Peyer's patch (tissue), 4 donors: Measurements from ENCODE around the gene ATRIP. TPM values are rescaled to one million over a fixed set of nuclear protein-coding genes. Genes with fewer than 3 reads are reported as not detected.

Experiments used
- DNase-seq, 3 donors: peaks; one replicate each; pipeline ENCODE4 v3.0.0-alpha.2; 2017 to 2019
- H3K27ac ChIP-seq, 4 donors: fragments of 200-600 bp; sonication (generic); one replicate each; pipeline ENCODE4 v1.5.1; 2016 to 2019
- H3K27me3 ChIP-seq, 2 donors: fragments of 200-600 bp; sonication (generic); one replicate each; pipeline ENCODE4 v1.5.1; 2019
- H3K36me3 ChIP-seq, 3 donors: fragments of 200-600 bp; sonication (generic); one replicate each; pipeline ENCODE4 v1.5.1; 2016 to 2019
- H3K4me1 ChIP-seq, 4 donors: fragments of 200-600 bp; sonication (generic); one replicate each; pipeline ENCODE4 v1.5.1; 2016 to 2019
- H3K4me3 ChIP-seq, 4 donors: fragments of 200-600 bp; sonication (generic); 1 replicate in 3 of 4; 2 replicates in 1 of 4; pipeline ENCODE4 v1.5.1; 2016 to 2019; ENCODE audit warnings: mild to moderate bottlenecking in 1 of 4
- H3K9me3 ChIP-seq, 4 donors: fragments of 200-600 bp; sonication (generic); one replicate each; pipeline ENCODE4 v1.5.1; 2016 to 2019; ENCODE audit warnings: mild to moderate bottlenecking in 1 of 4
- POLR2A ChIP-seq, 2 donors: fragments of 450-650 bp; IDR thresholded peaks; one replicate each; pipeline ENCODE4 v1.5.1; 2017; ENCODE audit warnings: antibody characterized with exemption in 2 of 2, mild to moderate bottlenecking in 2 of 2, moderate library complexity in 2 of 2
- total RNA-seq, 4 donors: library from RNA; depleted of rRNA; stranded (reverse); fragments of >200 nt; gene quantifications; one replicate each; pipeline ENCODE4 v1.1.0, GENCODE V29; 2016
- TF ChIP-seq, protein P1 (sequence below), 6 experiments: fragments of 450-650 bp in 4 of 6; fragments of 200-600 bp in 2 of 6; sonication (generic) in 1 of 6; IDR thresholded peaks; one replicate each; pipeline ENCODE4 v1.5.1; 2017 to 2019; ENCODE audit warnings: antibody characterized with exemption in 6 of 6, mild to moderate bottlenecking in 3 of 6, moderate library complexity in 1 of 6

ATRIP gene
- total RNA-seq, 4 donors from 2014 or later: 2.6 to 13.2 (median 6.0) TPM

DNA sequence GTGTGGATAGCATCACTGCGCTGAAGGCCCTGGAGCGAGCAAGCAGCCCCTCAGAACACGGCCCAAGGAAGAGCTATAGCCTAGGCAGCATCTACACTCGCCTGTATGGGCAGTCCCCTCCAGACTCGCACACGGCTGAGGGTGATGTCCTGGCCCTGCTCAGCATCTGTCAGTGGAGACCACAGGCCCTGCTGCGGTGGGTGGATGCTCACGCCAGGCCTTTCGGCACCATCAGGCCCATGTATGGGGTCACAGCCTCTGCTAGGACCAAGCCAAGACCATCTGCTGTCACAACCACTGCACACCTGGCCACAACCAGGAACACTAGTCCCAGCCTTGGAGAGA is 20.5 kb downstream of the ATRIP start:
- no peak for DNase-seq
- no peaks in the 10 kb centered on the region for H3K9me3 ChIP-seq
- TF ChIP-seq, protein P1, sequence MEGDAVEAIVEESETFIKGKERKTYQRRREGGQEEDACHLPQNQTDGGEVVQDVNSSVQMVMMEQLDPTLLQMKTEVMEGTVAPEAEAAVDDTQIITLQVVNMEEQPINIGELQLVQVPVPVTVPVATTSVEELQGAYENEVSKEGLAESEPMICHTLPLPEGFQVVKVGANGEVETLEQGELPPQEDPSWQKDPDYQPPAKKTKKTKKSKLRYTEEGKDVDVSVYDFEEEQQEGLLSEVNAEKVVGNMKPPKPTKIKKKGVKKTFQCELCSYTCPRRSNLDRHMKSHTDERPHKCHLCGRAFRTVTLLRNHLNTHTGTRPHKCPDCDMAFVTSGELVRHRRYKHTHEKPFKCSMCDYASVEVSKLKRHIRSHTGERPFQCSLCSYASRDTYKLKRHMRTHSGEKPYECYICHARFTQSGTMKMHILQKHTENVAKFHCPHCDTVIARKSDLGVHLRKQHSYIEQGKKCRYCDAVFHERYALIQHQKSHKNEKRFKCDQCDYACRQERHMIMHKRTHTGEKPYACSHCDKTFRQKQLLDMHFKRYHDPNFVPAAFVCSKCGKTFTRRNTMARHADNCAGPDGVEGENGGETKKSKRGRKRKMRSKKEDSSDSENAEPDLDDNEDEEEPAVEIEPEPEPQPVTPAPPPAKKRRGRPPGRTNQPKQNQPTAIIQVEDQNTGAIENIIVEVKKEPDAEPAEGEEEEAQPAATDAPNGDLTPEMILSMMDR (IDR thresholded peaks at IDR 0.05): no peak
- no peak for TF ChIP-seq POLR2A (IDR thresholded peaks at IDR 0.05)
- H3K27ac ChIP-seq: peak overlapping the region; percentile 93 to 100 (median 97)
- H3K27me3 ChIP-seq: no peaks in the 10 kb centered on the region
- H3K4me1 ChIP-seq: peaks cover 0 to 64% (median 36%) of the 10 kb centered on the region in 4 donors
- peaks cover 0 to 23% (median 0%) of the 10 kb centered on the region in 3 donors for H3K36me3 ChIP-seq
- H3K4me3 ChIP-seq: peak overlapping the region; percentile 46 to 71 (median 65)

DNA sequence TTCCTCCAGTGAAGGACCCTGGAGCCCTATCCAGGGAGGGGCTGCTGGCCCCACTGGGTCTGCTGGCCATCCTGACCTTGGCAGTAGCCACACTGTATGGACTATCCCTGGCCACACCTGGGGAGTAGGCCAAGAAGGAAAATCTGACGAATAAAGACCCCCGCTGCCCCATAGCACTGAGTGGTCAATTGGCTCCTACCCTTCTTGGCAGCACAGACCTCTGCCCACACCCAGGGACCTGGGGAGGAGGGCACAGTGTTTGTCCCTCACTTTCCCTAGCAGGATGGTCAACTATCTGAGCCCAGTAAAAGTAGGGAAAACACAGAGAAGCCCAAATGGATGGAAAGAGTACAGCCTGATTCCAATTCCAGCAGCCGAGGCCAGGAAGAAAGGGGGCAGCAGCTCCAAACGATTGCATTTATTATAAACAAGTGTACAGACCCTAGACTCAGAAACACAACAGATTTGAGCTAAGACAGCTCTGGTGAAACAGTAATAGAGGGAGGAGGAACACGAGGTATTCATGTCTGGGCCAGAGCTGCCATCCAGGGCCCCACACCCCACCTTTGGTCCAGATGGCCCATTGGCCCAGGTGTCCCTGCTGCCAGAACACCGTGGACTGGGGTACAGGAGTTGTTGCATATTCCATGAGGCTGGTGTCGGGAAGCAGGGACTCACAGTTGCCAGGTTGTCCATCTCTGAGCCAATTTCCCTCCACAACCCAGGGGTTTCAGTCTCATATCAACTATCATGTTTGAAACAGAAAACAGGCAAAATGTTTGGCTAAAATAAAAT is 21.1 kb downstream of the ATRIP start:
- H3K27me3 ChIP-seq: no peaks in the 10 kb centered on the region
- H3K9me3 ChIP-seq: no peaks in the 10 kb centered on the region
- TF ChIP-seq POLR2A (IDR thresholded peaks at IDR 0.05): no peak
- TF ChIP-seq, protein P1 (IDR thresholded peaks at IDR 0.05): no peak
- peaks cover 0 to 67% (median 37%) of the 10 kb centered on the region in 4 donors for H3K4me1 ChIP-seq
- DNase-seq: no peak
- H3K36me3 ChIP-seq: peaks cover 0 to 23% (median 0%) of the 10 kb centered on the region in 3 donors
- peak overlapping the region in 3 of 4 donors; percentile 61 to 71 (median 69) for H3K4me3 ChIP-seq
- peak overlapping the region; percentile 93 to 100 (median 97) for H3K27ac ChIP-seq

DNA sequence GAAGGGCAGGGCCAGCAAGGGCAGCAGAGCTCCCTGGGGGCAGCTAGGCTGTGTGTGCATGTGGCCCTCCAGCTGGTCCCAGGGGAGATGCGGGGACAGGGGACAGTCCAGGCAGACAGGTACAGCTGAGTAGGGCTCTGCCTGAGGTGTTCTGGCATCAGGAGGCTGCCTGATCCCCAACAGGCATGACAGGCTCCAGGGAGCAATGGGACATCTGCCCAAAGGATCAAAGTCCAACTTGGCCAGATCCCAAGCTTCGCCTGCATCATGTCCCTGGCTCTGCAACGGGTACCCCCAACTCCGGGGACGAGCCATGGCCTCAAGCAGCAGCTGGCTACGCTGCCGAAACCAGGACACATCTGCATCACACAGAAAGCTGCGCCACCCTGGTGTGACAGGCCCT is 21.8 kb downstream of the ATRIP start:
- no peaks in the 10 kb centered on the region for H3K27me3 ChIP-seq
- H3K27ac ChIP-seq: peak overlapping the region; percentile 93 to 100 (median 97)
- peaks cover 0 to 70% (median 40%) of the 10 kb centered on the region in 4 donors for H3K4me1 ChIP-seq
- peak in 1 of 2 donors; percentile 32 for TF ChIP-seq POLR2A (IDR thresholded peaks at IDR 0.05)
- TF ChIP-seq, protein P1 (IDR thresholded peaks at IDR 0.05): no peak
- no peaks in the 10 kb centered on the region for H3K9me3 ChIP-seq
- peaks cover 0 to 23% (median 0%) of the 10 kb centered on the region in 3 donors for H3K36me3 ChIP-seq
- DNase-seq: peak in 2 of 3 donors; percentile 79 to 83
- H3K4me3 ChIP-seq: no peak overlapping the region

DNA sequence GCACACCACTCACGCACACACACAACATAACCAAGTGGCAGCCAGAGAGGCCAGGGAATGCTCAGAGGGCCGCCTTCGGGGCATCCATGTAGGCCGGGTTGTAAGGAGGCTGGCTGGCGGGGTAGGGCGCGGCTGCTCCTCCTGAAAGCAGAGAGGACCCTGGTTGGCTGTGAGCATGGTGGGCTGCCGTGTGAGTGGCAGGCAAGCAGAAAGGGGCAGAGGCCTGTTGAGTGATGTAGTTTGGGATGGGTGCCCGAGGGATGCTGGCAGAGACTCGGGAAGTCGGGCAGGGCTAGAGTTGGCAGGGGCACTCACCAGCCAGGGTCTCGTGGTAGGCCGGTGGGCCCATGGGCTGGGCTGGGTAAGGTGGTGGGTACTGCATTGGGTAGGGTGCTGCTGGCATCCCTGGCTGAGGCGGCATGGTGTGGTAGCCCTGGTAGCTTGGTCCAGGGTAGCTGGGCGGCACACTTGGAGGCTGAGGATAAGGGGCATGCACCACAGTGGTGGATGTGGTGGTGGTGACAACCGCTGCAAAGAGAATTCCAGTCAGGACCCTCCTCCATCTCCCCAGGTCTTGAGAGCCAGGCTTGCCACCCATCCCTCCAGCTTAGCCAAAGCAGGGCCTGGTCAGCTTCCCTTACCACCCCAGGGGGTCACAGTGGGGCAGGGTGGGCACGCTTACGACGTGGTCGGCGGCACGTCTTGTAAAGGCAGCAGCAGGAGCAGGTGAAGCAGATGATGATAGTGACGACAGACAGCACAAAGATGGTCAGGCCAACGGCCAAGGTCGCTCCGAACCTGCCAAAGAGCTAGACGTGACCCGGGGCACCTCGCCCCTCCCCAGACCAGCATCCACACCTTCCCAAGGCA is 22.7 kb downstream of the ATRIP start:
- Histone ChIP-seq H3K4me1 (peaks cover 0 to 70% (median 43%) of the 10 kb centered on the region in 4 donors), H3K36me3 (peaks cover 0 to 23% (median 0%) of the 10 kb centered on the region in 3 donors), H3K9me3 (no peaks in the 10 kb centered on the region), H3K4me3 (no peak overlapping the region), H3K27ac (peak overlapping the region in 1 of 4 donors; percentile 100), H3K27me3 (no peaks in the 10 kb centered on the region)
- DNase-seq: peak in 1 of 3 donors; percentile 37
- no peak for TF ChIP-seq POLR2A (IDR thresholded peaks at IDR 0.05)
- TF ChIP-seq, protein P1 (IDR thresholded peaks at IDR 0.05): no peak

DNA sequence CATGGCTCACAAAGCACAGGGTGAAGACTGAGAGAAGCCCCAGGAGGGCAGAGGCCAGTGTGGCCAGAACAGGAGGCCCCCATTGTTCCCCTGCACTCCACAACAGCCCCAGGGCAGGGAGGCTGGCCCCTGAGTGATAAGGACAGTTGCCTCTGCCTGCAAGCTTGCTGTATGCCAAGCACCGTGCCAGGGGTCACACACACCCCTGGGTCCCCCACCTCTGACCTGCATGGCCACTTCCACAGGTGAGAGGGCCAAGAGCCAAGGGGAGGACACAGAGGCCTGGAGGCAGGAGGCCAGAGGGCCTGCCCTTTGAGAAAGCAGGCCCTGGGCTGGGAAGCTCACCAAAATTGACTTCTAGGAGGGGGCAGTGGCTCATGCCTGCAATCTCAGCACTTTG is 23.7 kb downstream of the ATRIP start:
- Histone ChIP-seq H3K4me3 (no peak overlapping the region), H3K36me3 (peaks cover 0 to 23% (median 0%) of the 10 kb centered on the region in 3 donors), H3K27ac (peak overlapping the region in 2 of 4 donors; percentile 12 to 28), H3K4me1 (peaks cover 0 to 64% (median 43%) of the 10 kb centered on the region in 4 donors), H3K9me3 (no peaks in the 10 kb centered on the region), H3K27me3 (no peaks in the 10 kb centered on the region)
- no peak for TF ChIP-seq POLR2A (IDR thresholded peaks at IDR 0.05)
- TF ChIP-seq, protein P1 (IDR thresholded peaks at IDR 0.05): no peak
- DNase-seq: no peak
